ENCODE measurements around the gene HECTD1.
"Not testable (repeated sequence)": the region's sequence is repeated elsewhere in the genome, so short reads cannot be mapped to it uniquely, and the experiment has no call there.

Gene HECTD1

DNA sequence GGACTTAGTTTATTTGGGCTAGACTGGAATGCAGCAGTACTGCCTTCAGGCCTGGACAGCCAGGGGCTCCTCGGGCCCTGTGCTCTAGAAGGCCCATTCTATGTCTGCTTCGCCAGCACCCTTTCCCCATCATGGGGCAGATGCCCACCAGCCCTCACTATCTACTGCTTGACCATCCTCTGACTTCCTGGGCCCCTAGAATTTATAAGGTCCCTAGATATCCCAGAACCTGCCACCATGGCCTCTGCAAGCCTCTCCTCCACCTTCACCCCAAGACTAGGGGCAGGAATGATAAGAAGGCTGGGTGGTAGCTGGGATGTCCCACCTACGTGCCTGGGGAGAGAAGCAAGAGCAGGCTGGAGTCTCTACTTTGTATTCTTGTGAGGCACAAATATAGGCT is 122.6 kb downstream of the HECTD1 start:
- DNase-seq, result no peak

DNA sequence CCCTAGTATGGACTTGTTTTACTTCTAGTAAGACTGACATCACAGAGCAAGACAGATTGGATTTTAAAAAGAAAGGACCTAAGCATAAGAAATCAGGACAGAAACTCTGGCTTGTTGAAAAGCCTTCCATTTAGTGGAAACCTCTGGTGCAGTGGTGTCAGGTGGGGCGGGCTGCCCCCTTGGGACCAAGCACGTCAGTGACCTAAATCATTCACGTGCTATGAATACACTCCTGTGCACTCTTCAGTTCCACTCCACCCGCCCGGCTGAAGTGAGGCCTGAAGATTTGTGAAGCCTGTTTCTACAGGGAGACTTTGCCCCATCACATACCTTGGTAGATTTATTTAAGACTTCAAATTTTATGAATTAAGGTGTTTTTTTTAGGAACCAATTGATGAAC is 123.2 kb downstream of the HECTD1 start:
- no peak for DNase-seq

DNA sequence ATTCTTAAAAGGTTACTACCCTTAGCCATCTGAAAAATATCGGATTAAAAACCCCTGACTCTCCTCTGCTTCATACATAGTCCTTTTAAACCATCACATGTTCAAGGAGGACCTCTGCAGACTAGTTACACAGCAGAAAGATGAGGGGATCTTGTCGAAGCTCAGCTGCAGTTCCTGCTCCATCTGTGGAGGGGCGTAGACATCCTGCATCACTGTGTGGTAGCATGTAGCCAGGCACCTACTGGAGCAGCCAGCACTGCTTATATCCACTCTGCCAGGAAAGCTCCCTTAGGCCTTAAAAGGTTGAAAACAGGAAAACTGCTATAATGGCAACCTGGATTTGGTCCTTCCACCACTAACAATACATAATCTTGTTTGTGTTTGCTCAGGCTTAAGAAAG is 123.8 kb downstream of the HECTD1 start:
- no peak for DNase-seq

DNA sequence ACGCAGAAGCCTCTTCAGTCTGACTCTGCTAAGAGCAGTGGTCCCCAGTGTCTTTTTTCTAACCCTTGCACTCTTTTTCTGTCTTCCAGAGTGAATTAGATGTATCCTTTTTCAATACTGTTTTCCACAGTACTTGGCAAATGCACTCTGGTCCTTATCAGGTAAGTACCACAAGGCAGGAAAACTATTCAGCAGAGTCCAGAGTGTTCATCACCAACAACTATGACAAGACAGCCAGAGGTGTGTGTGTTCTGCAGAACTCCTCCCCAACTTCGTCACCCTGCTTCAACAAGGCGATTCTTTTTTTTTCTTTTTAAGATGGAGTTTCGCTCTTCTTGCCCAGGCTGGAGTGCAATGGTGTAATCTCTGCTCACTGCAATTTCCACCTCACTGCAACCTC is 127.1 kb downstream of the HECTD1 start:
- no peak for DNase-seq

DNA sequence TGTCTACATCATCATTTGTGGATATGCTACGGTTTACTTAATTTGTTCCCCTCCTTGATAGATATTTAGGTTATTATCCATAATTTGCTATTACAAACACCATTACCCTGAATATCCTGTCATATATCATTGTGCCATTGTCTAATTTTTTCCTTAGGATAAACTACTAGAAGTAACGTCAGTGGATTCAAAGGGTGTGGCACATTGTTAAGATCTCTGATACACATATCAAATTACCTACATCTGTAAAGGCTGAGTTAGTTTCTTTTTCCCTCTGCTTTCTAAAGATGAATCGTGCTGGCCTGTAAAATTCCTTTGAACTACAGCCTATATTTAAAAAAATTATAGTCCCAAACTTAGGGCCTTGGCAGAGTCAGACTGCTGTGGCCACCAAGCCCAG is 127.5 kb downstream of the HECTD1 start:
- no peak for DNase-seq

DNA sequence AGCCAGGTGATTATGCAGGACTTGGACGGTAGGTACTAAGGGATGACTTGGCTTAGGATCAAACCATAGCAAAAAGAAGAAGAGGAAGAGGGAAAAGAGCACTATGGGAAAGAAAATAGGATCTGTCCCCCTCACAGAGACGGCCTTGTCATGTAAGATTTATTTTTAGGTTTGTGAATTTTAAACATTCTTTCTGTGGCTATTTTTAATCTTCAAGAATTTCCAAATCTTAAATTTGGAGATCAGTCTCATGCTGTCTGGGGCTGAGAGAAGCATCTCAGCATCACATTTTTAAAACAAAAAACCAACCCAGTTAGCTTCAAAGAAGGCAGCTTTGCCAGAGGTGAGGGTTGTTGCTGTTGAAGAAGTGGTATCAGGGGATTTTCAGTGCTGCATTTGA is 128.8 kb downstream of the HECTD1 start:
- DNase-seq, result no peak

DNA sequence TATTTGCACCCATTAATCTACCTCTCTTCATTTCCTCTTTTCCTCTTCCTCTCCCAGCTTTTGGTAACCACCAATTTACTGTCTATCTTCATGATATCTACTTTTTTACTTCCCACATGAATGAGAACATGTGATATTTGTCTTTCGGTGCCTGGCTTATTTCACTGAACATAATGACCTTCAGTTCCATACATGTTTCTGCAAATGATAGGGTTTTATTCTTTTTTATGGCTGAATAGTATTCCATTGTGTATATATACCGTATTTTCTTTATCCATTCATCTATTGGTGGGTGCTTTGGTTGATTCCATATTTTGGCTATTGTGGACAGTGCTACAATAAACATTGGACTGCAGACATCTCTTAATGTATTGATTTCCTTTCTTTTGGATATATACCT is 132.4 kb downstream of the HECTD1 start:
- no peak for DNase-seq

DNA sequence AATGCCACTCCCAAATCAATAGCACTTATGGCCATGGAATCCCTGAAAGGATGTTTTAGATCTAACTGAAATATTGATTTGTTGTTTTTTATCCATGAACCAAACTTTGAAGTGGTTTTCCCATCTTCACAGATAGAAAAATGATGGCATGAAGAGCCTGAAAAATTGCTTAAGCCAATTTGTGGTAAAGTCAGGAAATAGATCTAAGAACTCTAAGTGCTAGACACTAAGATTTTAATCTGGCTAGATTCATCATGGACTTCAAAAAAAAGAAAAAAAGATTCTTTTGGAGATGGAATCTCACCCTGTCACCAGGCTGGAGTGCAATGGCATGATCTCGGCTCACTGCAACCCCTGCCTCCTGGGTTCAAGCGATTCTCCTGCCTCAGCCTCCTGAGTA is 136.4 kb downstream of the HECTD1 start:
- no peak for DNase-seq

DNA sequence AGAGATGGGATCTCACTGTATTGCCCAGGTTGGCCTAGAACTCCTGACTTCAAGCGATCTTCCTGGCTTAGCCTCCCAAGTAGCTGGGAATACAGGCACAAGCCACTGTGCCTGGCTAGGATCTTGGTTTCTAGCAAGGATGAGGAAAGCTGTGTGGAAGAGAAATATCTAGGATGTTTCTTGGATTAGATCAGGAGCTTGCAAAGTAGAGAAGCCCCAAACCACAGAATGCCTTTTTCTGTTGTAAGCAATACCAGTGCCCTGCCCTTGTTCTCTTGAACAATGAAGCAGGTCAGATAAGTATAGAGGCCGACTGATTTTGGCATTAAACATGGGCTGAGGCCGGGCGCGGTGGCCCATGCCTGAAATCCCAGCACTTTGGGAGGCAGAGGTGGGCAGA is 137.2 kb downstream of the HECTD1 start:
- DNase-seq, result no peak

DNA sequence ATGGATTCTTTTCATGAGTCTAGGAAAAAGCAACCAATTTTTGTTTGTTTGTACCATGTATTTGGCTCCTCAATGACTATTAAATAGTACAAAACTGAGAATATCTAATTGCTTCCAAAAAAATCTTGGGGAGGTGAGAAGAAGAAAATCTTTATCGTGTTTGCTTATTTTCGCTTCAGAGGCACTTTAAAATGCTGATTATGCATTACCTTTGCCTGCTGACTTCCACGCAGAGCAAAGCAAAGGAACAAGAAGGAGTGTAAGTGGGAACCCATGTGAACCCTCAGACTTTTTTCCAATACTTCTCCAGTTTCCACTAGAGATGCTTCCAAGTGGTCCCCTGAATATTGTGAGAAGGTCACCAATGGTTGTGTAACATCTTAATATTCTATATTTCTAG is 138.2 kb downstream of the HECTD1 start:
- no peak for DNase-seq

DNA sequence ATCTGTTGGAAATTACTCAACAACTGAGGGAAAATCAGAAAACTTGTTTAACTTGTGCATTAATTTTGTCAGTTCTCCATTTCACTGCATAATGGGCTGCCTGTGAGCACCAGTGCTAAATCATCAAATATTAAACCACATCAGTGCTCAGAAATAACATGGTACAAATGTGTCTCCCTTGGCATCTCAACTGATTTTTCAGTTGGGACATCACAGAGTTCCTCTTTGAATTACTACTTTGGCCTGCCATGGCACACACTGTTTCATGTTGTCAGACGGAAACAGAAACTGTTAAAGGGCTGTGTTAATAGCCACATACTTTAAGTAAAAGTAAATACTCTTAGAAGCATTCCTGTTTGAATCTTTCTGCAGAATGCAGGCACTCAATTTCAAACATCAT is 139.4 kb downstream of the HECTD1 start:
- DNase-seq, result no peak

DNA sequence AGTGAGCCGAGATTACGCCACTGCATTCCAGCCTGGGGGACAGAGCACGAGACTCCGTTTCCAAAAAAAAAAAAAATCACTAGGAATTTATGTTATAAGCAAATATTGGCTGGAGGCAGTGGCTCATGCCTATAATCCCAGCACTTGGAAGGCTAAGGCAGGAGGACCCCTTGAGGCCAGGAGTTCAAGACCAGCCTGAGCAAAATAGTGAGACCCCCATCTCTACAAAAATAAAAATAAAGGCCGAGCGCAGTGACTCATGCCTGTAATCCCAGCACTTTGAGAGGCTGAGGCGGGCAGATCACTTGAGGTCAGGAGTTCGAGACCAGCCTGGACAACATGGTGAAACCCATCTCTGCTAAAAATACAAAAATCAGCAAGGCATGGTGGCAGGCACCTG is 144.7 kb downstream of the HECTD1 start:
- not testable (repeated sequence) for DNase-seq

DNA sequence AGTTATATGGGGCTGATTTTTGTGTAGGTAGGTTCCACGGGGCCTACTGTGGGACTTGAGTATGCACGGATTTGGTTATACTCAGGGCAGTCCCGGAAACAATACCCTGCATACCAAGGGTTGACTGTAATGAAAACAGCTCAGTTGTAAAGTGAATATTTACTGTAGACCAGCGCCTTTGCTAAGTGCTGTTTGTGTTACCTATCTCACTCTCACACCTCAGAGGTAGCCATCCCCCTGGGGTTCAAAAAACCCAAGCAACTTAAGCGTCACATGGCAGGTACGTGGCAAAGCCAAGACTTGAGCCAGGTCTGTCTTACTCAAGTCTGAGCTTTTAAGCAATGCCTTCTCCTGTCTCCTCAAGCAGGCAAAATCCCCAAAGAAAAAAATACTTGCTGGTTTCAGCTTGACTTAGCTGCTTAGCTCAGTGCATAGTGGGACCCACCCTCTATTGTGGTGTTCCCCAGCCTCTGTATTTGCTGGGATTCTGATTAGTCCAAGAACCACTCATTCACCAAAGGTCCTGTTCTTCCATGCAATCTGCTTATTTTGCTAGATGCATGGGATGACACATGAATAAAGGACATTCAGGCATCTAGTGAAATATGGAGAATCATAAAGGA is 147.2 kb downstream of the HECTD1 start:
- no peak for DNase-seq

DNA sequence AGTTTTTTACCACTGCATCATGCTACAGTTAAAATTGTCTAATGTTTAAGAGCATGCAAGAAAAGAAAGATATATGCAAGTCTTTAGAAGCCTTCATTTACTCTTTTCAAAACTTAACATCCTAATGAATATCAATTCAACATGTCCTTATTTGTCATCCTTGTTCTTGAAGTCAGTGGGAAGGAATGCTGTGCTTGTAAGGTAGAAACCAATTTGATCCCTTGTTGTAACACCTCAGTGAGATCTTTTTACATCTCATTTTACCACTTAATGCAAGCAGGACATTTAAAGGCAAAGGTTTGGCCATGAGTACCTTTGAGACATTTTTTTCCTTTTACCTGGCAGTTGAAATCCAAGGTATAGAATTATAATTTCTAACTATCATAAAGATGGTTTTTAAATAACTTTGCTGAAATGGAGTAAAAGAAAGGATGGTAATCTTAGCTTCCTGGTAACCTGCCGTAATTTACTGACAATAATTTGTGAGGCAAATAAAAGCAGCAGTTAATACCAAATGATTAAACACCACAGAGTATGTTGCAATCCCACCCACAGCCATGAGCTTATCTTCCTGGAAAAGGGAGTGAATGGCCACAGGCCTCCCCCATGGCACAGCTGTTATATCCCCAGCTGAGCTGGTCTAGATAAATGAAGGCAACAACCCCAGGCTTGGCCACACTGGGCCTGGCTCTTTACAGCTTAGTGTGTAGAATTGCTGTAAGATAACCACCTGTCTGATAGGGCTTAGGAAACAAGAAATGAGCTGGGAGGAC is 148.3 kb downstream of the HECTD1 start:
- DNase-seq, result no peak

DNA sequence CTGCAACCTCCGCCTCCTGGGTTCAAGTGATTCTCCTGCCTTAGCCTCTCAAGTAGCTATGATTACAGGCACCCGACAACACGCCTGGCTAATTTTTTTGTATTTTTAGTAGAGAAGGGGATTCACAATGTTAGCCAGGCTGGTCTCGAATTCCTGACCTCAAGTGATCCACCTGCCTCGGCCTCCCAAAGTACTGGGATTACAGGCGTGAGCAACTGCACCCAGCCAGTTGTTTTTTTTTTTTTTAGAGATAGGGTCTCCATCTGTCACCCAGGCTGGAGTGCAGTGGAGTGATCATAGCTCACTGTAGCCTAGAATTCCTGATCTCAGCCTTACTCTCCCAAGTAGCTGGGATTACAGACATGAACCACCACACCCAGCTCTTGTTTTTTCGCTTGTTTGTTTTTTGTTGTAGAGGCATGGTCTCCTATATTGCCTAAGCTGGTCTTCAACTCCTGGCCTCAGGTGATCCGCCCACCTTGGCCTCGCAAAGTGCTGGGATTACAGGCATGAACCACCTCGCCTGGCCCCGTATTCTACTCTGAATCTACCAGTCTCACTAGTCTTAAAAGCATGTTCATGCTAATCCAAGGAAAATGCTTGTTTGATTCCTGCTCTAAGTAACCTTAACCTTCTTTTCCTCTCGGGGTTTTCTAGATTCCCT is 149.8 kb downstream of the HECTD1 start:
- no peak for DNase-seq

DNA sequence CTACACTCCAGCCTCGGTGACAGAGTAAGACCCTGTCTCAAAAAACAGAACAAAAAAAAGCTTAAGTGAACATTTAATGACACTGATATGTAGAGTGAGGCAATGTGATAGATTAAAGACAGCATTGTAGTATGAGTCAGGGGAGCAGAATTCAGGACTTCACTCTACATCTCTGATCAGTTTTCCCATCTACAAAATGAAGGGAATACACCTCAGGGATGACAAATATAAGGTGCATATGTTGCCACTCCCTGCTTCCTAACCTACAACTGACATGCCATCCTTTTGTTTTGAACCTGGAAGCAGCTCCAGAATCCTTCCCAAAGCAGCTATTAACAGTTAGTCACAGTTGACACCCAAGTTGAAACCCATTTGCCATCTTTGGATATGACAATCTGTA is 150.6 kb downstream of the HECTD1 start:
- no peak for DNase-seq

DNA sequence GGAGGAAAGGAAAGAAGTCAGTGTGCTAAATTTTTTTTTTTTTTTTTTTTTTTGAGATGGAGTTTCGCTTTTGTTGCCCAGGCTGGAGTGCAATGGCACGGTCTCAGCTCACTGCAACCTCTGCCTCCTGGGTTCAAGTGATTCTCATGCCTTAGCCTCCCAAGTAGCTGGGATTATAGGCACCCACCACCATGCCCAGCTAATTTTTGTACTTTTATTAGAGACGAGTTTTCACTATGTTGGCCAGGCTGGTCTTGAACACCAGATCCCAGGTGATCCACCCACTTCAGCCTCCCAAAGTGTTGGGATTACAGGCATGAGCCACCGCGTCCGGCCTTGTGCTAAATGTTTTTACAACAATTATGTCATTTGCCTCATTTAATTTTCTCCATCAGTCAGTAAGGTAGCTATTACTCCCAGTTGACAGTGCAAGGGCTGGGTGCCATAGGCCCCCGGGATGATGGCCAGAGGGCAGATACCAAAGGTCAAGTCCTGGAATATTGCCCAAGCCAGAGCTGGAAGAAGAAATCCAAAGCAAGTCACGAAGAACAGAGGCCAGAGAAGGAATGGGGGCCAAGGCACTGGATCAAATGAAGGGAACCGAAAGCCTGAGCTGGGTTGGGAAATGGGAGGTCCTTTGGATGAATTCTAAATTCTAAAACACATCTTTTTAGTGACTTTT is 154.5 kb downstream of the HECTD1 start:
- DNase-seq, result not testable (repeated sequence)

DNA sequence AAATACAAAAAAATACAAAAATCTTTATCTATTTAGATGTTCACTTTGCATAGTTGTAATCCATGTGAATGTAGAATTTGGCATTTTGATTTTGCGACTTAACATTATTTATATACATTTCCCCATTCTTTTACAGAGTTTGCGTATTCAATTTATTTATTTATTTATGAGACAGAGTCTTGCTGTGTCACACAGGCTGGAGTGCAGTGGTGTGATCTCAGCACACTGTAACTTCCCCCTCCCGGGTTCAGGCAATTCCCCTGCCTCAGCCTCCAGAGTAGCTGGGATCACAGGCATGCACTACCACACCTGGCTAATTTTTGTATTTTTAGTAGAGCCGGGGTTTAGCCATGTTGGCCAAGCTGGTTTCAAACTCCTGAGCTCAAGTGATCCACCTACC is 156.1 kb downstream of the HECTD1 start:
- DNase-seq, result no peak

DNA sequence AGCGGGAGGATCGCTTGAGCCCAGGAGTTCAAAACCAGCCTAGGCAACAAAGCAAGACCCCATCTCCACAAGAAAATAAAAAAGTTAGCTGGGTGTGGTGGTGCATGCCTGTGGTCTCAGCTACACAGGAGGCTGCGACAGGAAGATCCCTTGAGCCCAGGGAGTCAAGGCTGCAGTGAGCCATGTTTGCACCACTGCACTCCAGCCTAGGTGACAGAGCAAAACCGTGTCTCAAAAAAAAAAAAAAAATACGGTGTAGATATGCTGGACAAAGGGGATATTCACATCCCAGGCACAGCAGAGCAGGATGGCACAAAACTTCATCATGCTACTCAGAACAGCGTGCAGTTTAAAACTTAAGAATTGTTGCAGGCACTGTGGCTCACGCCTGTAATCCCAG is 156.6 kb downstream of the HECTD1 start:
- no peak for DNase-seq

All from NCI-H2227 treated with DMSO at 0.1 percent for 48 hours (cell line).